HG03354 (cell line): Measurements from ENCODE around the gene GSTCD.
"Not testable (repeated sequence)": the region's sequence is repeated elsewhere in the genome, so short reads cannot be mapped to it uniquely, and the experiment has no call there.

Source experiments
- ATAC-seq: cut with Tn5 transposase; IDR thresholded peaks from one replicate; pipeline ENCODE4 v1.9.1; 2021; ENCODE audit warnings: mild to moderate bottlenecking; ENCODE audit not compliant: unreplicated experiment, poor library complexity, severe bottlenecking

GSTCD gene, protein sequence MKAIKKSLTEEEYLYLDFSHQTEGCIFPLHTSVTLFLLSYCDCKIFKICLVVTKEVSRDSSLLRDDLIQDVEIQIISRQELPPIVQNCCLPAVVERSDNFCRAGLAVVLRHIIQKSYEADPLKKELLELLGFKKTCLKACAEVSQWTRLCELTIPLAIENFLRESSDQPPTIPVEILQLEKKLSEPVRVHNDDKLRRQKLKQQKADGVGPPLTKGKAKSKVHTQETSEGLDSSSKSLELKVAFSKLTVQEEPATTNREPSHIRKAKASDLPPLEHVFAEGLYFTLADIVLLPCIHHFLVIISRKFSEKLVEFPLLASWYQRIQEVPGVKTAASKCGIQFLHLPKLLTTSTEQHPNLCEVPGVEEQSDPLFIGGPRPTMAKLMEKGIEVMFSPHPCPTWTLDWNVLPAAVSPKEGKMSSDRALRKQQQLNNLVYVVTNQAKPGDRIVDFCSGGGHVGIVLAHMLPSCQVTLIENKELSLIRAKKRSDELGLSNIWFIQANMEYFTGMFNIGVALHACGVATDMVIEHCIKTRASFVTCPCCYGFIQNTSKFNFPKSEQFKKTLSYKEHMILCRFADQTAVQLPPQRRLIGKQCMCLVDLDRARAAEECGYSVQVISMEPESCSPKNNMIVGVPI

DNA sequence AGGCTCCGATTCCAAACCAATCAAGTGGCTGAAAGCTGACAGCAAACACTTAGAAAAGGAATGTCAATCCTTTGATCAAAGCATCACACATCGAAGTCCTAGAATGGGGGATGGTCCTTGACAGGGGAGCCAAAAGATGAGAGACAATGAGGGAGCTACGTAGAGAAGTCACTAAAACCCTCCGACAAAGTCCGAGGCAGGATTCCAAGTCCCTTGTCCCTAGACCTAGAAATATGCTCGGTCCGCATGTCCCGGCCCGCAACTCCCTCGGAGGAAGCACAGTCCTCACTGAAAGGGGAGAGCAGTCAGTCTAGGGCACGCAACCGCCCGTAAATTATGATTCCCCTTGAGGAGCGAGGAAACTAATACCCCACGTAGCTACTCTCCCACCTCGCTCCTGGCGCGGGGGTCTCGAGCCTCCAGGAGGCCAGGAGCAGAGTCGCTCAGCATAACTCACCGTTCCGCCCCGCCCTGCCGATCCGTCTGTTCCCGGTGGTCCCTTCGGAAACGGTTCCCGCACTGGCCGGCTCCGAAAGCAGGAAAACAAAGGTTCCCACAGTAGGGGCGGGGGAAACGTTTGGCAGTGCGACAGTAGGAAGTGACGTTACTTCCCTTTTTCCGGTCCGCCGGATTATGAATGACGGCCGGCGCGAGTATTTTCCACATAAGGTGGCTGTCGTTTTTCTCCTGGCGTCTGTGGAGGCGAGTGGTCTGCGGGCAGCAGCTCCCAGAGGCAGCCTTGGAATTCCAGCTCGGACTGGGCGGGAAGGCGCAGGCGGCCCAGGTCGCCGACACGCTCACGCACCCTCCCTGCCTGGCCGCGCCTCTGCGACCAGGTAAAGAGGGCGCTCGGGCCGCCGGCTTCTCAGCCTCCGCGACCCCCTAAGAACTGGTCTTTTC lies at the start of gene GSTCD, which contains the start of gene INTS12:
GSTCD (plus strand) TSS at position 604 of the 900 bp plus-strand sequence. CDS start 8,830 bp downstream, outside the sequence.
INTS12 (minus strand) TSS at position 509 of the 900 bp plus-strand sequence. CDS start 8,684 bp downstream, outside the sequence.
- peak; percentile 81 for ATAC-seq

DNA sequence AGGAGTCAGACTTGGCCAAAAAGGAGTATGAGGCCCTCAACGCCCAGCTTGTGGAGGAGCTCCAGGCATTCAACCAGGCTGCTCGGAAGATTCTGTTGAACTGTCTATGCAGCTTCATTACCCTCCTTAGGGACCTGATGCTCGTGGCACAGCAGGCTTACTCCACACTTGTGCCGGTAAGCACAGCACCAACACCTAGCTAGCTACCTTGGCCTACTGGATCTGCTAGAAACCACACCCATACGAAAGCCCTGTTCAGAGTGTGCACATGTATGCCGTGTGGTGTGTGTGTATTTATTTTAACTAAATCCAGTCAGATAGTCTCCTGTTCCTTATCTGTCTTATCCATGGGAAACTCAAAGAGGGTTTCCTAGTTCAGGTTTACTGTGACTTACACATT lies 49.4 kb upstream of the GSTCD start:
- ATAC-seq, result no peak

- no peak for ATAC-seq
Observed at GRCh38 chr4:105661028-105661427, 47.6 kb upstream of the GSTCD start.

DNA sequence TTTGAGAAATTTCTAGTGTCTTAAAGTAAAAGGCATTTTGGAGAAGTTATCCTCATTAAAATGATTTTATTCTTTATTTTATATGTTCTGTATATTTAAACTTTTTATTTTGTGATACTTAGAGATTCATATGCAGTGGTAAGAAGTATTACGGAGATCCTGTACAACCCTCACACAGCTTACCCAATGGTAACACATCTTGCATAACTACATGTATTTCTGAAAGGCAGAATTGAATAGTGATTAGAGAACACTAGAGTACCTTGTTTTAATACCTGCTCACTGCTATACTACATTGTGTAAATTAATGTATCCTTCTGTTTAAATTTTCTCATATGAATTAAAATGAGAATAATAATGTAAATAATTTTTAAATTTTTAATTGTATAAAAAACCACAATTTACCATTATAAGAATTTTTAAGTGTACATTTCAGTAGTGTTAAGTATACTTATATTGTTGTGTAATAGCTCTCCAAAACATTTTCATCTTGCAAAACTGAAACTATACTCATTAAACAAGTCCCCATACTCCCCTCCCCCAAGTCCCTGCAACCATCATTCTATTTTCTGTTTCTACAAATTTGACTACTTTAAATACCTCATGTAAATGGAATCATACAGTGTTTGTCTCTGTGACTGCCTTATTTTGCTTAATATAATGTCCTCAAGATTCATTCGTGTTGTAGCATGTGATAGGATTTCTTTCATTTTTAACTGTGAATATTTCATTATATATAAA lies 45.5 kb upstream of the GSTCD start:
- ATAC-seq, result peak; percentile 49

GRCh38 chr4:105666693-105667092 lies 41.9 kb upstream of the GSTCD start:
- ATAC-seq, result peak; percentile 51

DNA sequence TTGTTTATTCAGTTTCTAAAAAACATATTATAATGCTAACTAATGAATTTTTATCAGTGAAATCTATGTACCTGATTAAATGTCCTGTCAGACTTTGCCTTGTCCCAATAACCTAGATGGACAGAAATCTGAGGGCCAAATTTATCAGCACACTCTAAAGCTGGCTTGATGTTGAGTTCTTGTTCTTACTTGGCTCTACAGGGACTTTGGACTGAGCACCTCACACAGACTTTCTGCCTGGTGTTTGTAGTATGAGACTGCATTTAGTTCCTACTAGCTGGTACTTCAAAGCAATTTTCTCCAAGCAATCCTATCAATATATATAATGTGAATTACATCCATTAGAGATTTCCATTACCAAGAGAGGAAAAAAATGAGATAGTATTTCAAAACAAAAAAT lies 37.9 kb upstream of the GSTCD start:
- no peak for ATAC-seq

- ATAC-seq, result no peak
Observed at GRCh38 chr4:105671301-105671700, 37.3 kb upstream of the GSTCD start.

DNA sequence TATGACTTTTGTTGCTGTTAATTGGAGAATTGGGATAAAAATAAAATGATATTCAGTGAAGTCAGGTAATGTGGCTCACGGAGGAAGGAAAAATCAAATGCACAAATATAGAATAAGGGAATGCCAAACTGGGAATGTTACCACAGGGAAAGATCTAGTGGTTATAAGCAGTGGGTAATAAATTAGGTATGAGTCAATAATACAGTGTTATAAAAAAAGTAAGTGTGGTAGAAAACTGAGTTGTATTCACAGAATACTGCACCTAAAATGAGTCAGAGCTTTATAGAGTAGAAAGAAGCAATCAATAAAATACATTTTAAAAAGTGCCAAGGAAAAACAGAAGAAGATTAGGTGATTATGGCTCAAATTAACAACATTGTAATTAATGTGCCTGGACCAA lies 34.6 kb upstream of the GSTCD start:
- no peak for ATAC-seq

DNA sequence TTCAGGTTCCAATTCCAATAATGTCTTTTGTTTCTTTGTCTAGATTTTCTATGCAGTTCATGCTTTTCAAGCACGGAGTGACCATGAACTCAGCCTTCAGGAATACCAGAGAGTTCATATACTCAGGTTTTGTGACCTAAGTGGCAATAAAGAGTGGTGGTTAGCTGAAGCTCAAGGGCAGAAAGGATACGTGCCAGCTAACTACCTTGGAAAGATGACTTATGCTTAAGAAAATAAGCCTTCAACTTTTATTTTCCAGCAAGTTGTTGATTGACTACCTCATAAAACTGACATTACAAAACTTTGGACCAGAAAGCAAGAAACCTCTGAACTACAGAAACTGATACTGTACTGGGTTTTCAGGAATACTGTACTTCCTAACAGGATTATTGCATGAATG lies 30.9 kb upstream of the GSTCD start:
- ATAC-seq, result no peak

DNA sequence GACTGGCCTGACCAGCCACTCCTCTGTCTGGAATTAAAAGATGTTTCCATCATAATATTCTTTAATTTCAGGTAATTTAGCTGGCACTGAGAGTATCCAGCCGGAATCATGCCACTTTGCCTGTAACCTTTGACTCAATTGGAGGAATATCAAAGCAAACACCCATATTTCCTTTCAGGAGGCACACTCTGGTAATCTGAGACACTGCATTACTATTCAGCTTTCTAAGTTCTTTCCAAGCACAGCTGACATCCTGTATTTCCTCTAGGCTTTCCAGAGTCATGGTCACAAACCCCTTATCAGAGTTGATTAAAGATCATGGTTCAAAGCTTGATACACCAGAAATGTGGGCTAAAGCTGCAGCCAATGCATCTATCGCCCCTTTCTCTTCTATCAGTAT lies 29.4 kb upstream of the GSTCD start:
- ATAC-seq, result no peak

DNA sequence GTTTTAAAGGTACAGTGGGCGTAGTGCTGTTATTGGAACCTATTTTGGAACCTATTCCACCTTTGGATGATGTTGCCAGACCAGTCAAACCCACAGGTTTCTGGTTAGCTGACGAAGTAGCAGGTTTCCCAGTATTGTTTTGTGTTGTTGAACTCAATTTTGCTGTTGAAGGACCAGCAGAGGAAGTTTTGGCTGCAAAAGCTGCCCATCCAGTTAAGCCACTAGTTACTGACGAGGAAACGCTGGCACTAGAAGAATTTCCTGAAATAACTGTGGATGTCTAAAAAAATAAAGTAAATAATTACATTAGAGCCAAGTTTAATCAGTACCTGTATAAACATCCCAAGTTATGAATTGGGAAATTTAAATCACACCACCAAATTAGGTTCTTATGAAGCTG lies 25.5 kb upstream of the GSTCD start:
- no peak for ATAC-seq

DNA sequence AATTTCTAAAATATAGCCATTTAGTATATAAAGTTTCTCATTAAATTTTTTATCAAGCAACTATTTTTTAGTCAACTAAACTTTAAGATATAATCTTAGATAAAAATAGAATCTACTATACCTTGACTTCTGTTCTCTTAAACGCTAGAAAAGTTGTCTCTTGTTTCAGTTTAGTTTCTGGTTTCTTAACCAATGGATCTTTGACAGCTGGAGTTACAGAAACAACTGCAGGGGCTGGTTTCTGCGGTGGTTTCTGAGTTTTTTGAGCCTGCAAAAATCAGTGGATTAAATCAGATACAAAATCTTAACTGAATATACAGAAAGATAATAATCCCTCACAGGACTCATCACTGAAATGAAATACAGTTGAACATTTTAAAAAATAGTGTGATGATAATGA lies 22.0 kb upstream of the GSTCD start:
- ATAC-seq, result peak; percentile 66

DNA sequence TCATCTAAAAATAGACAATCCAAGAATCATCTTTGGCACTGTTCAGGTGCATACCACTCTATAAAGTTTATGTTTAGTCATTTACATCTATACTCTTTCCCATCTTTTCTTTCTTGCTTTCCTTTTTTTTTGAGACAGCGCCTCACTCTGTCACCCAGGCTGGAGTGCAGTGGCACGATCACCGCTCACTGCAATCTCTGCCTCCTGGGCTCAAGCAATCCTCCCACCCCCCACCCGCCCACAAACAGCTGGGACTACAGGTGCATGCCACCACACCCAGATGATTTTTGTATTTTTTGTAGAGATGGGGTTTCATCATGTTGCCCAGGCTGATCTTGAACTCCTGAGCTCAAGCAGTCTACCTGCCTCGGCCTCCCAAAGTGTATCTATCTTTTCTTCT lies 13.8 kb upstream of the GSTCD start:
- ATAC-seq, result not testable (repeated sequence)

DNA sequence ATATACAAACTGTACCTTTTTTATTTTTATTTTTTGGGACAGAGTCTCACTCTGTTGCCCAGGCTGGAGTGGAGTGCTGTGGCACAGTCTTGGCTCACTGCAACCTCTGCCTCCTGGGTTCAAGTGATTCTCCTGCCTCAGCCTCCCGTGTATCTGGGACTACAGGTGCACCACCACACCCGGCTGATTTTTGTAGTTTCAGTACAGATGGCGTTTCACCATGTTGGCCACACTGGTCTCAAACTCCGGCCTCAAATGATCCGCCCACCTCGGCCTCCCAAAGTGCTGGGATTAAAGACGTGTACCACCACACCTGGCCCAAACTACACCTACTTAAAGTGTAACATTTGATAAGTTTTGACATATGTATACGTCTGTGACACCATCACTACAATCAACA lies 12.8 kb upstream of the GSTCD start:
- not testable (repeated sequence) for ATAC-seq

GRCh38 chr4:105698607-105699006 lies 10.0 kb upstream of the GSTCD start:
- no peak for ATAC-seq

- no peak for ATAC-seq
Observed at GRCh38 chr4:105707782-105708180, 803 bp upstream of the GSTCD start.

GRCh38 chr4:105709081-105709450 lies 482 bp downstream of the GSTCD start:
- peak; percentile 48 for ATAC-seq

- ATAC-seq, result no peak
Observed at GRCh38 chr4:105710012-105710600, 1.5 kb downstream of the GSTCD start.

DNA sequence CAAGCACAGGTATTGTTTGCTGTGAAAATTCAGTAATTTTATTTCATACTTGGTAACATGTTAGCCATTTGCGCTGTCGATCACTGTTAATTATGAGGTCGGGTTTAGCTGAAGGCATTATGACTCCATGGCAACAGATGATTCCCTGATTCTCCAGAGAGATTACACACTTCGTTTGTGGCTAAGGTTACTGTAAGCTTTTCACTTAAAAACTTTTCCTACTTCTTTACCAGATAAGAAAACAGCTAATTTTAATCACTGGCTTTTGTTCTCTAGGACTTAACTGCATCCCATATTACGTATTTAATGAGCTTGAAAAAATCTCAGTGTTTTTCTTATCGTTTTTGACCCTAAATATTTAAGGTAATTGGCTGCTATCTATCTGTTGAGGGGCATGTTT lies 2.1 kb downstream of the GSTCD start:
- ATAC-seq, result no peak
